ENCODE results near the gene CCN6. TPM values are rescaled to one million over a fixed set of nuclear protein-coding genes. Genes with fewer than 3 reads are reported as not detected.

The CCN6 gene
- total RNA-seq, 4 donors from 2014 or later, result 0.33 TPM; not detected in 3

DNA sequence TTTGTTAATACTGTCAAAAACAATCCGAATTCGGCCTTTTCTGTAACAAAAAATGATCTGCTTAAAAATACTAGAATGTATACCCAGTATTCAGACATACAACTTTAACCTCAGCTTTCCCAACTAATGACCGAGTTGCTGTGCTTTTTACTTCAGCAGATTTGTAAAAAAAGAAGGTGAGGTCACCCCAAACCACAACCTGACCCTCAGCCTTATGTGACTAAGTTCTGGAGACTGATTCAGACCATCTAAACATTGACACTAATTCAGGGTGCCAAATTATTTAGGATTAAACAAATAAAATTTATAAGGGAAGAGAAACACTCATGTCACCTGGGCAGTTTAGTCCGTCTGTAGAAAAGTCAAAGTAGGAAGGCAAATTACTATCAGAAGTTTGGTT lies 7.7 kb downstream of the CCN6 start:
- Histone ChIP-seq H3K4me1 (no peaks in the 10 kb centered on the region), H3K4me3 (replicated peaks in 1 of 3) (no peak overlapping the region), H3K36me3 (no peaks in the 10 kb centered on the region), H3K9me3 (no peaks in the 10 kb centered on the region), H3K27me3 (no peaks in the 10 kb centered on the region), H3K27ac (no peak overlapping the region)
- DNase-seq, result no peak
- TF ChIP-seq, protein P1, sequence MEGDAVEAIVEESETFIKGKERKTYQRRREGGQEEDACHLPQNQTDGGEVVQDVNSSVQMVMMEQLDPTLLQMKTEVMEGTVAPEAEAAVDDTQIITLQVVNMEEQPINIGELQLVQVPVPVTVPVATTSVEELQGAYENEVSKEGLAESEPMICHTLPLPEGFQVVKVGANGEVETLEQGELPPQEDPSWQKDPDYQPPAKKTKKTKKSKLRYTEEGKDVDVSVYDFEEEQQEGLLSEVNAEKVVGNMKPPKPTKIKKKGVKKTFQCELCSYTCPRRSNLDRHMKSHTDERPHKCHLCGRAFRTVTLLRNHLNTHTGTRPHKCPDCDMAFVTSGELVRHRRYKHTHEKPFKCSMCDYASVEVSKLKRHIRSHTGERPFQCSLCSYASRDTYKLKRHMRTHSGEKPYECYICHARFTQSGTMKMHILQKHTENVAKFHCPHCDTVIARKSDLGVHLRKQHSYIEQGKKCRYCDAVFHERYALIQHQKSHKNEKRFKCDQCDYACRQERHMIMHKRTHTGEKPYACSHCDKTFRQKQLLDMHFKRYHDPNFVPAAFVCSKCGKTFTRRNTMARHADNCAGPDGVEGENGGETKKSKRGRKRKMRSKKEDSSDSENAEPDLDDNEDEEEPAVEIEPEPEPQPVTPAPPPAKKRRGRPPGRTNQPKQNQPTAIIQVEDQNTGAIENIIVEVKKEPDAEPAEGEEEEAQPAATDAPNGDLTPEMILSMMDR (IDR thresholded peaks at IDR 0.05), result no peak
- no peak for TF ChIP-seq POLR2A (IDR thresholded peaks at IDR 0.05)
- intact Hi-C loops (cut with DNase I), result no loop called here
- WGBS, 2 donors, result 93 to 98% methylated on average over 4 of the region's 4 CpGs

DNA sequence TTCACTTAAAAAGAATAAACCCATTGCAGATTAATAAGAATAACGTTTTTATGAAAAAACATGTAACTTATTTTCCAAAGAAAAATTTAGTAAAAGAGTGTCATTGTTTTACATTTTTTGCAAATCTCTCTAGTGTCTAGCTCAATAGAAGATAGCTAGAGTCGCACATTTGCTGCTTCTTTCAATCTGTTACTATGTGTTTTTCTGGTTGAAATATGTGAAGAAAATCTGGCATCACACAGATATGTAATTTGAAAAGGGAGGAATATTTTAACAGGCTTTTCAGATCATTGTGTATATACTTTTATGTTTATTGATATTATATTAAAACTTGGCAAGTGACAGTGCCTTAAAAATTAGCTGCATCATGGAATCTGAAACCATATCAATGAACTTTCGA lies 9.1 kb downstream of the CCN6 start:
- intact Hi-C loops (cut with DNase I), result no loop called here
- TF ChIP-seq, protein P1 (IDR thresholded peaks at IDR 0.05), result no peak
- TF ChIP-seq POLR2A (IDR thresholded peaks at IDR 0.05), result no peak

DNA sequence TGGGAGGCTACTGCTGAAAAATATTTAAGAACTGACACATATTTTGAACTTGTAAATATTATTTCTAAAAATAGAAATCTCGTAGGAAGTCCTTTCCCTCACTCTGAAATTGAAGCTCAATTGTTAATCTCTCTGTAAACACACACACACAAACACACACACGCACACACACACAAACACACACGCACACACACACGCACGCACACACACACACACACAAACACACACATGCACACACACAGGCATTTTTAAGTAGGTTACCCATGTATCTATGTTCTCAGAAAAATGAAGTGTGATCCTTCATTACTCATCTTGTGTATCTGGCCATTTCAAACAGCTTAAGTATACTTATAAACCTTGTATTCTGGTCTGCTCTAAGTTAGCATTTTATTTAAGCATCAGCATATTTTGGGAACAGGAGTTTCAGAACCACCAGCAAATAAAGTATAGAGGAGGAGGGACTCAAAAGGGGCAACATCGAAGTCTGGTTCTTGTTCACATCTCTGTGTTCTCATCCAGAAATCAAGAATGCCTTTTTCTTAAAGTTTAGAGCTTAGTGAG lies 11.6 kb downstream of the CCN6 start:
- no peak overlapping the region for H3K27ac ChIP-seq
- no peaks in the 10 kb centered on the region for H3K9me3 ChIP-seq
- no peaks in the 10 kb centered on the region for H3K4me1 ChIP-seq
- H3K36me3 ChIP-seq, result peaks cover 0 to 5% of the 10 kb centered on the region in 2 donors
- intact Hi-C loops (cut with DNase I), result no loop called here
- no peak overlapping the region for H3K4me3 ChIP-seq (replicated peaks in 1 of 3)
- TF ChIP-seq, protein P1 (IDR thresholded peaks at IDR 0.05), result no peak
- TF ChIP-seq POLR2A (IDR thresholded peaks at IDR 0.05), result no peak
- no peaks in the 10 kb centered on the region for H3K27me3 ChIP-seq
- DNase-seq, result no peak
- 63 to 82% methylated on average over 6 of the region's 6 CpGs for WGBS, 2 donors

More for the DNA sequence above, 9.1 kb downstream of the CCN6 start:
- Histone ChIP-seq H3K27ac (no peak overlapping the region), H3K27me3 (no peaks in the 10 kb centered on the region), H3K9me3 (no peaks in the 10 kb centered on the region), H3K4me3 (replicated peaks in 1 of 3) (no peak overlapping the region), H3K36me3 (no peaks in the 10 kb centered on the region), H3K4me1 (no peaks in the 10 kb centered on the region)
- DNase-seq, result no peak
- 85 to 91% methylated on average over 3 of the region's 3 CpGs for WGBS, 2 donors

DNA sequence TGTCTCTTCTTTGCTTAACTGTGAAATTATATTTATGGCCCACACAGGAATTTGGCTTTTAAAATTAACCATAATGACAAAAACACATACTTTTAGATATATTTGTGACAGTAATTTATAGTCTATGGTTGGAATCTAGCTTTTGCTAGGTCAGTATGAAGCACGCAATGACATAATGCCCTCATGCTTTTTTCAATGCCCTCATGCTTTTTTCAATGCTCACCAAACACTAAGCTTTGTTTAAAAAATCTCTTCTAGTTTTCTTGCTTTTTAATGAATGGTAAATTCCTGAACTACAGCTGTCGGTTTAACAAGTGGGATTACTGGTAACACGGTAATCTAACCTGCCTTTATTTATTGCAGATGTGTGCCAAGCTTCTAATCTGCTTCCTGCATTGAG lies 12.7 kb downstream of the CCN6 start:
- 80 to 86% methylated on average over 3 of the region's 3 CpGs for WGBS, 2 donors
- no peak for DNase-seq
- H3K4me3 ChIP-seq (replicated peaks in 1 of 3), result no peak overlapping the region
- no peaks in the 10 kb centered on the region for H3K9me3 ChIP-seq
- TF ChIP-seq, protein P1 (IDR thresholded peaks at IDR 0.05), result no peak
- TF ChIP-seq POLR2A (IDR thresholded peaks at IDR 0.05), result no peak
- intact Hi-C loops (cut with DNase I), result no loop called here
- peaks cover 6 to 12% of the 10 kb centered on the region in 2 donors for H3K36me3 ChIP-seq
- H3K4me1 ChIP-seq, result no peaks in the 10 kb centered on the region
- H3K27me3 ChIP-seq, result no peaks in the 10 kb centered on the region
- H3K27ac ChIP-seq, result no peak overlapping the region

DNA sequence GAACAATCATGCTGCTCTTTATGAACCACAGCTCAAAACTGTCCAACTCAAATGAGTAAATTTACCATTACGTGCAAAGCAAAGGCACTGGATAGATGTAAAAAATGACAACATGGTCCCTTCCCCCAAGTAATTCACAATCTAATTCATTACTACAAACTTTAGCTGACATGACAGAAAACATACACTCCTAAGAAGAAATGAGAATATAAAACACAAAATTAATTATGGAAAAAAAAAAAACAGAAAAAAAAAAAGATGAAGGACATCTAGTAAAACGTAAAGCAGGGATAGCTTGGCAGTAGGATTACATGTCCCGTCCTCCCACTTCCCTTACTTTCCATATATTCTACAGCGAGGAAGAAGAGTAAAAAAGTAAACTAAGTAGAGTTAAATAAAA lies 27.7 kb downstream of the CCN6 start:
- H3K4me3 ChIP-seq (replicated peaks in 1 of 3), result no peak overlapping the region
- 94 to 95% methylated on average over 4 of the region's 4 CpGs for WGBS, 2 donors
- peaks cover 5 to 21% of the 10 kb centered on the region in 2 donors for H3K36me3 ChIP-seq
- peaks cover 0 to 3% of the 10 kb centered on the region in 2 donors for H3K4me1 ChIP-seq
- H3K27me3 ChIP-seq, result no peaks in the 10 kb centered on the region
- intact Hi-C loops (cut with DNase I), result no loop called here
- no peak for TF ChIP-seq POLR2A (IDR thresholded peaks at IDR 0.05)
- TF ChIP-seq, protein P1 (IDR thresholded peaks at IDR 0.05), result no peak
- no peak overlapping the region for H3K27ac ChIP-seq
- DNase-seq, result no peak
- H3K9me3 ChIP-seq, result no peaks in the 10 kb centered on the region
